HuH-7.5 (cell line): ENCODE measurements around the gene COMT.

Source experiments
- DNase-seq: peaks from one replicate; pipeline ENCODE4 v3.0.0; 2011; ENCODE audit warnings: low spot score

COMT gene

DNA sequence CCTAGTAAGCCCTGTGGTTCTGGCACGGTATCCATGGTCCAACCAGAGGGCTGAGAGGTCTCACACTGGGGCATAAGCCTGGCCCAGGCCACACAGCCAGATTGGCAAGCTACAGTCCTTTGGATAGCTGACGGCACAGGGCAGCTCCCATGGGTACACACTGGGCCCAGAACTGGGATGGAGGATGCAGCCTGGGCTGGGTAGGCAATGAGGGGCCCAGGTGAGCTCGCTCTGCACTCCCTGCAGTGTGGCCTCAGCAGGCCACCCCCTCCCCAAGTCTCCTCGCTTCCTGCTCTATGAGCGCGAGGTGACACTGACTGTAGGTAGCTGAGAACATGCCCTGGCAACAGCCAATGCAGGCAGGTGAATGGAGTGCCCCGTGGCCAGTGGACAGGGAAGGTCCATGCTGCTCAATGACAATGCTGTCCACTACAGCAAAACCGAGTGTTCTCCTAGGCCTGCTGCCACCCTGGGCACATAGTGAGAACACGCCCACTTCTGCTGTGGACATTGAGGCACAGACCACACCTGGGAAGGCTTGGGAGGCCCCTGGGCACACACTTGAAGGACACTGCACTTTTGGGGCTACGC lies 71.3 kb downstream of the COMT start:
- no peak for DNase-seq

DNA sequence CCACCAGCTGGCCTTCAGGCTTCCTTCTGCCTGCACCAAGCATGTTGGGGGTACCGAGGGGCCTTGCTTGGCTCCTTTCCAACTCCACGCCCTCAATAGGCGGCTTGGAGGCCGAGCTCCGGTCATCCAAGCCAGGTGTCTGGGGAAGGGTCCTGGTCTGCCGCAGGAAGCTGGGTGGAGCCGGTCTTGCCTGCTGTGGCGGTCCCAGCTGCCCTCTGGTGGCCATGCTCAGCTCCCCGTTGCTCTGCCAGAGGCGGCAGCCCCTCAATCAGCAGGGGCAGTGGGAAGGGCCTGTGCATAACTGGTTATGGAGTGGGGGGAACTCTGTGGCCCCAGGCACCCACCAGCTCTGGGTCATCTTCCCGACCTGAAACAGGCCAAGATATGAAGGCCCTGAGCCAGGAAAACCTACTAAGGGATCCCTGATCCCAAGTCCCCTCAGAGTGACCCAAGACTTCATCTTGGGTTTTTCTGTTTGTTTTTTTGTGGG lies 71.9 kb downstream of the COMT start:
- no peak for DNase-seq

- no peak for DNase-seq
Measured at GRCh38 chr22:20014526-20015186, 73.1 kb downstream of the COMT start.

- DNase-seq = no peak
Measured at GRCh38 chr22:20015187-20015625, 73.6 kb downstream of the COMT start.

DNA sequence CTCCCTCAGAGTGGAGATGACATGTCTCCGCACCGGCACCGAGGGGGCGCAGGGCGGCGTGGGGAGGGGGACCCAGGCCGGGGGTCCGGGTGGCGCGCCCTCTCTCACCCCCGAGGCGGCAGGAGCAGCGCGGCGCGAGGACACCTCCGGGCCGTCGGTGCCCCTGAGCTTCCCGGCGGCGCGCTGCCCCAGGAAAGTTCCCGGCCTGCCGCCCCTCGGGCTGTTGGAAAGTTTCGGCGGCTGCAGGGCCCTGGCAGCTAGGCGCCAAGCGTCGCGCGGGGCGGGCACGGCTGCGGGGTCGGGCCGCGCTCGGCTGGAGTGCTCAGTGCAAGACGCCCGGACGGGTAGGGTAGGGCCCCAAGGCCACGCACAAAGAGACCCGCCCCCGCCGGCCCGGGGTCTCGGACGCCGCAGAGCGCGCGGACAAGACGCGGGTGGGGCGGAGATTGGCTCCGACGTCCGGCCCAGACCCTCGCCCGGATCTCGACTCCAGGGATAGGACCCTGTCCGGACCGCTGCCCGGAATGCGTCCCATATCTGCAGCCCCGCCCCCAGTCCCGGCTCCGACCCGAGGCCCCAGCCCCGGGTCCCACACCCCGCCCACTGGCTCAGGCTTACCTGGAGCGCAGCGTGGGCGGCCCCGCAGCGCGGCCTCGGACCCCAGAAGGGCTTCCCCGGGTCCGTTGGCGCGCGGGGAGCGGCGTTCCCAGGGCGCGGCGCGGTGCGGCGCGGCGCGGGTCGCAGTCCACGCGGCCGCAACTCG lies 74.6 kb downstream of the COMT start:
- peak; percentile 65 for DNase-seq

GRCh38 chr22:20016734-20017621 lies 75.4 kb downstream of the COMT start, which contains the start of gene ARVCF:
ARVCF (minus strand) TSS chr22:20016823; CDS start chr22:19990794, 26,029 bp downstream.
- peak; percentile 99 for DNase-seq

DNA sequence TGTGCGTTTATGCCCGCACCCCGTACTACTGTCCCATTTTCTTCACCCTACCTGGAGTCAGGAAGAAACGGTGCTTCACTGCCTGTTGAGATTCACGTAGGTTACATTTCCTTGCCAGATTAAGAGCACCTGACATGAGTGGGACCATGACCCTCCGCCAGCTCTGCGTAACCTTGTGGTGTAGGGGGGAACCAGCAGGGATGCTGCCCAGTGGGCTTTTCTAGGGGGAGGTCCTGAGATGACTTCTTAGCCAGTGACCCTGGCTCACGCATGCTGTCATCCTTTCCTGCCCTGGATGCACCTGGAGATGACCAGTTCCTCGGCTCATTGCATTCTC lies 76.0 kb downstream of the COMT start:
- no peak for DNase-seq

DNA sequence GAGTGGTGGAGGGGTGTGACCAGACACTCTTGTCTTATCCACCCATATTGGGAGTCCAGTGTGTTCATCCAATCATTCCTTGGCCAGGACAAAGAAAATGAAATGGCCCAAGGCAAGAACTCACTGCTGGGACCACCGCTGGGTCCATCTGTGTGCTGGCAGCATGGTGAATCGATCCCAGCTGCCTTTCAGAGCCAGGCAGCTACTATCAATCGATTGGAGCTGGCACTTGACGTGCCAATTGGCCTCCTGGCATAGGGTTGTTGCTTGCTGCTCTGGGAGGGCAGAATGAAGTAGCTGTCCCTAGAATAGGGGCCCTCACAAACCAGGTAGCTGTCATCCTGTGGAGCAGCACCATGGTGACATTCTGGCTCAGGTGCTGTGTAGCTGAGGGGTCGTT lies 76.4 kb downstream of the COMT start:
- no peak for DNase-seq
